Stimulated activated CD8-positive, alpha-beta memory T cell treated with anti-CD3 and anti-CD28 coated beads, Interleukin-7, amount 100 ng/mL, for 24 hours (primary cell): ENCODE data around the gene XCL1.
"Not testable (repeated sequence)": the region's sequence is repeated elsewhere in the genome, so short reads cannot be mapped to it uniquely, and the experiment has no call there.

Source experiments
- DNase-seq: peaks from one replicate; pipeline ENCODE4 v3.0.0-alpha.2; 2020; ENCODE audit warnings: low read depth

The XCL1 gene

DNA sequence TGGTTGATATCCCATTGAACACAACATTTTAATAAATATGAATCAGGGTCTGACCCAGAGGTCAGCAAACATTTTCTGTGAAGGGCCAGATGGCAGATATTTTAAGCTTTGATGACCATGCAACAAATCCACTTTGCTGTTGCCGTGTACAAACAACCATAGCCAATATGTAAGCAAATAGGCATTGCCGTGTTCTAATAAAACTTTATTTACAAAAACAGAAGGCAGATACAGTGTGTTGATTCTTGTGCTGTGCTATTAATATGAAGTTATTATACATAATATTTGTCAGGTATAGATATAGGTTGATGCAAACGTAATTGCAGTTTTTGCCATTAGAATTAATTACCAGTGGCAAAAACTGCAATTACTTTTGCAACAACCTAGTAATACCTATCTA lies 8.8 kb upstream of the XCL1 start:
- no peak for DNase-seq

DNA sequence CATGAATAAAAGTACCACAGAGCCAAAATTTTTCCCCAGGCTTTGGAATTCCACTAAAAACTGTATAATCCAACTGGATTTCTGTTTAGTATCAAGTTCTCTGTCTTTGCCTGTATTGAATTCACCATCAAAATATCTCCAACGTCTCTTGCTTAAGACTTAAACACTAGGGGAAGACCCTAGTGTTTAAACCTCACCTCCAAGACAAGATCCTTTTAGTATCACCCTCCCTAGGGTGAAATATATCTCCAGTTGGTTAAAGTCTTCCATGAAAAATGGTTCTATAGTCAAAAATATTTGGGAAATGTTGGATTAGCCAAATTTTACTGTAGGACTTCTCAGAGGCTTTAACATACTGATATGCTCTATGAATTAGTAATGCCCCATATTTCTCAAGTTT lies 8.1 kb upstream of the XCL1 start:
- no peak for DNase-seq

DNA sequence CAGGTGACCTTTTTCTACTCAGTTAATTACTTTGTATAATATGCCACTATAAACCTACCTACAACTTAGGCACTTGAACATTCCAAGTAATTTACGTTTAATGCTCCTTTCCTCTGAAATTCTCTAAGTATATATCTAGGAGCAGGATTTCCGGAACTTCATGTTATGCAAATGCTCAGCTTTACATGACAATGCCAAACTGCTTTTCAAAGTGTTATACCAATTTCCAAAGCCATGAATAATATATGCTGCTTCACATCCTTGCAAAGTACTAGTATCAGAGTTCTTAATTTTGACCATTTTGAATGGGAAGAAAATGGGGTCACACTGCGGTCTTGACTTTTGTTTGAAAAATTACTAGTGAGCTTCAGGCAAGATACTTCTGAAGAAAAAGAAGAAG lies 5.8 kb upstream of the XCL1 start:
- no peak for DNase-seq

DNA sequence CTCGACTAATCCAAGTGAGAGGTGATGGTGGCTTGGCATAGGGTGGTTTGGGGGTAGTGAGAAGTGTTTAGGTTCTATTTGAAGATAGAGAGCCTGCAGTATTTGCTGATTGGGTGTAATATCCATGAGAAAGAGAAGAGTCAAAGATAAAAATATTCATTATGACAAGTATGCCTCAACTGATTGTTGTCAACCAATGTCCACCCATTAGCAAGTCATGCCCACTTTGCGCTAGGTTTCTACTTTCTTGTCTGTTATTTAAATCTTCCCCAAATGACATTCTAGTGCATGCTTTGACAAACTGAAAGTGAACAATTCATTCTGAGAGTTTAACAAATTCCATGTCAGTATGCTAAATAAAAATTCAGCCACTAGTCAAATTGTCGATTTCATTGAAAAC lies 3.8 kb upstream of the XCL1 start:
- DNase-seq, result no peak

DNA sequence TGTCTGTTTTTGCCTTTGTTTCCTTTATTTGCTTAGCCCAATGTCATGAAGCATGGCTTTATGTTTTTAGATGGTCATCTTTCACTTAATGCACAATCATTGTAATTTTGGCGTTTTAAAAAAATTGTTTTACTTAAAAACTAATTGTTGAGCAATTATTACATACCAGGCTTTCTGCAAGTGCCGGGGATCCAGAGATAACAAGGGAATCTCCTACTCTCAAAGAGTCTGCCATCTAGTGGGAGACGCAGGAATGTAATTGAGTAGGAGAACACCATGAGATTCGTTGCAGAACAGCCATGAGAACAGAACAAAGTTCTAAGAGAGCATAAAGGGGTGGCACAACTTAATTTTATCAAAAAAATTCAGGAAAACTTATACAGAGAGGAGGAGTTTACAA lies 2.2 kb upstream of the XCL1 start:
- DNase-seq, result not testable (repeated sequence)

DNA sequence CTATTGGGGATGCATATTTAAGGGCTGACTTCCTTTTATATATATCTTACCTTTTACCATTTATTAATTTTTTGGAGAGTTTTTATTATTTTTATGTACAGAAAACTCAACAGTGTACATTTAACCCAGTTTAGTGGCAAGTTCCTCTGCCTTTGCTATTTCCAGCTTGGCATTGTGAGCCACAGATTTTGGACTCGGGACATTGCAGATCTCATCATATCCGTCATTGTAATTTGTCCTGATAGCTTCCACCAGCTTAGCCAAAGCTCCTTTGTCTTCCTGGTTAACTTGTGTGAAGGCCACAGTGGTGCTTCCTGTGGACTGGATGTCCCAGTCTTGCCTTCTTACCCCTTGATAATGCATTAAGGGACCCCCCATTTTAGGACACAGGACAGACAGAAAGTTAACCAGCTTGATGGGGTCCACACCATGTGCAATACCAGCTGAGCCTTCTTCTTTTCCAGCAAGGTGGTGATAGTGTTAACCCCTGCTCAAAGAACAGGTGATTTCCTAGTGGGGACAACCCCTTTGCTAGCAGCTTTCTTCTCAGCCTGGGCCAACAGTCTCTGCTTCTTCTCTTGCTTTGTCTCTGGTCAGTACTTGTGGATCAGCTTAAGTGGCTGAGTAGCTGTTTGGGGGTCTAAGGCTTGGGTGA lies 2.3 kb downstream of the XCL1 start:
- not testable (repeated sequence) for DNase-seq

DNA sequence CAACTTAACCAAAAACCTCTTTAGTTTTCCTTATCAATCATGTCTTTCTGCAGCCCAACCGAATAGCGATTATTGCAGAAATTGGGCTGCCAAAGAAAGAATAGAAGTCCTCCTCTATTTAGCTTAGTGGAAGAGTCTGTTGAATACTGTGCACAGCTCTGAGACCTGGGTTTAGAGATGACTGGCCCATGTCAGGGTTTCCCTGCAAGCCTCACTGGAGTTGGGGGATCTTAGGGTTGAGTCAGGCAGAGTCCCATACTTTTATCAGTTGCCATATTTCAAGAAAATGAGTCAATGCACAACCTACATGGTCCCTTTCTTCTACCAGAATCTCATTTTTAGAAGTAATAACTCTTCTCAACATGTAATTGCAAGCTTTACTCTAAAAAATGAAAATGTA lies 3.9 kb downstream of the XCL1 start:
- DNase-seq, result not testable (repeated sequence)

DNA sequence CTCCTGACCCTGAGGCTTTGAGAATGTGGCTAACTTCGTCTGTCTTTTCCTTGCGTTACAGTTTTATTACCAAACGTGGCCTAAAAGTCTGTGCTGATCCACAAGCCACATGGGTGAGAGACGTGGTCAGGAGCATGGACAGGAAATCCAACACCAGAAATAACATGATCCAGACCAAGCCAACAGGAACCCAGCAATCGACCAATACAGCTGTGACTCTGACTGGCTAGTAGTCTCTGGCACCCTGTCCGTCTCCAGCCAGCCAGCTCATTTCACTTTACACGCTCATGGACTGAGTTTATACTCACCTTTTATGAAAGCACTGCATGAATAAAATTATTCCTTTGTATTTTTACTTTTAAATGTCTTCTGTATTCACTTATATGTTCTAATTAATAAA lies 4.6 kb downstream of the XCL1 start:
- DNase-seq, result not testable (repeated sequence)

DNA sequence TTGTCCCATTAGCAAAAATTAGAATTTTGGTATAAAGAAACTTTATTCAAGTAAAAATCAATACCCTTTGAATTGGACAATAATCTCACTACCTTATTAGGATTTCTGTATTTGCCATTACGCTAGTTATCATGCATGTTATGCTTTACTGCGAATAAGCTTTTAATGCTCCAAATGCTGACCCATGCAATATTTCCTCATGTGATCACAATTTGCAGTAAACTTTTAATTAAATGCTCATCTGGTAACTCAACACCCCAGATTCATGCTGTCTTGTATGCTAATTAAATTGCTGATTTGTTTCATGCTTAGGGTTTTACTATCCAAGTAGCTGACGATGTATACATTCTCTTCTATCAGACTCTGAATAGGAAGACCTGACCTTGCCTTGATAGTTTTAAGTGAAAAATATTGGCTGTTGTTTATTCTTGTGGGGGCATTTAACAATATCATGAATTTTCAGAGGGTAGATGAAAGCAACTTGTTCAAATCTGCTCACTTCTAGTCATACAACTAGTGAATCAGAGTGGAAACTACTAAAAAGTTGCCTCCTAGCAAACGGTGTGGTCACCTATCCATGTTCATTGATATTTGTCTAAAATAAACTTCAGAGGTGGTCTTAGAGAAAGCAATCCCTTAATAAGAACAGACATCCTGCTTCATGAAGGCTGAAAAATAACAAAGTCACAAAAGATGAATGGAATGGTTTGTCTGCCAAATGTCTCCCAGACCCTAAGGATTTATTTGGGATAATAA lies 5.6 kb downstream of the XCL1 start:
- DNase-seq, result no peak

DNA sequence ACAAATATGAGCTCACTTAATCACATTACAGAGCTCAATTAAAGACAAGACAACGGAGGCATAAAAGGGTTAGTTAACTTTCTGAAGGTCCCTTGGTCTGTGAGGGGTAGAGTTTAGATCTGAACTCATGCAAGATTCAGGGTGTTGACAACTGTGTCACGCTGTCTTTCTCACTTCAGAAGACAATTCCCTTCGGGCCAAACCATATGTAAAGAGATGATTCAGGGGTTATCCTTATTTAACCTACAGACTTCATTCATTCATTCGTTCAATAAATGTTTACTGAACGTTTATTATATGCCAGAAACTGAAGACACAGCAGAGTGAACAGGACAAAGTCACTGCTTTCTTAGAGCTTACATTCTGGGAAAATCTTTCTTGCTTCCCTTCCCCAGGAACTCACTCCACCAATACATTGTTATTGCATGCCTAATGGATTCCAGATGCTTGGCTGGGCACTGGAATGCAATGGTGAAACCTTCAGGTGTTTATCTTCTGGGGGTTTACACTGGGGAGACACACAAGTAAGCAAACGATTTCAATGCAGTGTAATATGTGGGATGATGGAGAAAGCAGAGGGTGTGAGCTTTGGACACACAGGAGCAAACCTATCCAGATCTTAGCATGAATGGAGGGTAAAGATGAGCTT lies 6.4 kb downstream of the XCL1 start:
- DNase-seq, result no peak

DNA sequence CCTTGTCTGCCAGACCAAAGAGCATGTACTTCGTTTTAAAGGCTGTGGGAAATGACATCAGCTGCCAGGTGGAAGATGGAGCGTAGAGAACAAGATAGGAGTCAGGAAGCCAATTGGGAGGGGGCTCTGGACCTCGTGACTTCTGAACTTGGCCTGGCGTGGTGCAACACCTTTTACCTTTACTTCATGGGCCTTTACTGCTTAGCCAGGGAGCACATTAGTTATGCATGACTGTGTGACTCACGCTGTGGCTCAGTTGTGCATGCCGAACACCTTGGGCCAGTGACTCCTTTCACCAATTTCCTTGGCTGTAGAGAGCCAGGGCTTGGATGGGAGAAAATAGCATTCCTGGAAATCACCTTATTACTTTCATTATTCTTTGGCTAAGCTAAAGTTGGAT lies 7.2 kb downstream of the XCL1 start:
- DNase-seq, result no peak

DNA sequence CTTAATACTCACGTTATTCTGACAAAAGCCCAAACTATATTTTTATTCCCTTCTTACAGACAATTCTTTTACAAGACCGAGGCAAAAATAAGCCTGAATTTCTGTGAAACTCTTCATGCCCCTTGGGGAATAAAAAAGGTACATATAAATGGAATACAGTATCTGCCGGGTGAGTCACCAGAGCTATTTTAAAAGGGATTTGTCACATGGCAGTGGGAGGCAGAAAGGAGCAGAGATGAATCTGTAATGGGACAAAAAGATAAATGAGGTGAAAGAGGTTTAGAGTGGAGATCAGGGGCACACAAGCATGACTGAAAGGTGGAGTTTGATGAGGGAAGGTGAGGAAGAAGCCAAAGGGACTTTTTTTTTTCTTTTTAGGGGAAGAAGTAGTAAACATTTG lies 8.8 kb downstream of the XCL1 start:
- no peak for DNase-seq

DNA sequence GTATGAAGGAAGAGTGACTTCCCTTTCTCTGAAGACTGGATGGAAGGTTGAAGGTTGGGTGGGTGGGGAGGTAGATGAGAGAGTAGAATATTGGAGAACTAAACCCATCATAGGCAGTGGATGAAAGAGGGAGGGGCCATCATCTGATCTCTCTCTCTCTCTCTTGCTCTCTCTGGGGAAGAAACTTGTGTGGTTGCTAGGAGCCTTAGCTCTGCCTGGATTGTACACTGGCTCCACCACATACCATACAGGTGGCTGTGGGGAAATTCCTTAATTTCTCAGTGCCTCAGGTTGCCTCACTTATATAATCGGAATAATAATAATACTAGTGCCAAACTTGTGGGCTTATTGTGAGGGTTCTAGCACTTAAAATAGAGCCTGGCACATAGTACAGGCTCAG lies 9.5 kb downstream of the XCL1 start:
- no peak for DNase-seq

DNA sequence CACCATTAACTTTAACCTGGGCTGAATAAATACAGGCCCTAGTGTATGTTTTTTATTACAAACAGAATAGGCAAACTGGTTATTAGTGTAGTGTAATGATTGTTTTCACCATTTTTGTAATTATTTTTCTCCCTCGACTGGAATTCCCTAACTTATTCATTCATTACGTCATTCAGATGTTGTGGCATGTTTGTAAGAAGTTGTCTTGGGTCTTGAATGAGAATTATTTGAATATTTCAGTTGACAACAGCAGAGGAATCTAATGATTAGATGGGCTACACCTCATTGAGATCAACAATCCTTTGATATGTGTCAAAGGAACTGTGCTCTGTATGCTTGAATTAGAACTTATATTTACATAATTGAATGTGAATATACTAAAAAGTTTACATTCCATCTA lies 12.8 kb downstream of the XCL1 start:
- DNase-seq, result no peak

DNA sequence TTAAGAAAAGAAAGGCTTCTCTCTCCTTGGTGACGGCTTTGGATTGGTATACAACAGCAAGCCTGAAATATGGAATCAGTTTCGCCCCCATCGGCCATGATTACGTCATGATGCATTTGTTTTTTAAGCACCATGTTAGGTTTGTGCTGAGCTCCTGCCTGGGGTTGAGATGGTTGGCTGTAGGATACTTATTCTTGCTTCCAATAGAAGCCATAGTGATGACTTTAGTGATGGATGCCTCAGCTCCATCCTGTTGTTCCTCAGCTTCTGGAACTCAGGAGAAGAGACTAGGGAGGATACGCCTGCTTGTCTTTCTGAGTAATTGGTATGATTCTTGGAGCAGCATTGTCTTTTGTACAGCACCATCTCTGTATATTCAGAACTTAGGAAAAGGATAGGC lies 14.7 kb downstream of the XCL1 start:
- no peak for DNase-seq

DNA sequence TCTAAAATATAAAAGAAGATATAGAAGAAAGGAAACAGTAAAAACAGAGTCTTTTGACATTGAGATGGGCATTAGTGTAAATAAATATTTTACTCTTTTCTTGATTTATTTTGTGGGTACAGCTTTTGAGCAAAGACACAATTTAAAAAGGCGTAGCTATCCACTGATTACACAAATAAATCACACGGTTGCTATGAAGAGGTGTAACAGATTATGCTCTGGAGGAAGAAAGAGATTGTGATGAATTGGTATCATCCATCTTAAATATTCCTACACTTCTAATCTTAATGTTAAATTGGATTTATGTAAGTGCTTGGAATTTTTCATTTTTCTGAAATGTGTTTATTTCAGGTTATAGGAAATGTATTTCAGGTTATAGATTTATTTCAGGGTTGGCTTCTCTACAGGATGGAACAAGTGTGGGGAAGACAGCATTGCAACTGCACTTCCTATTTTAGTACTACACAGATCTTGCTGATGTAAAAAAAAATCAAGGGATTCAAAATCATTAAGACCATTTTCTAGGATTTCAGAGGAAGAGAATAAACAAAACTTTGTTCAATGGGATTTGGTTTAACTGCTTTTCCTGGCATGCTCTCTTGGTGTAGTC lies 15.3 kb downstream of the XCL1 start:
- DNase-seq, result no peak

DNA sequence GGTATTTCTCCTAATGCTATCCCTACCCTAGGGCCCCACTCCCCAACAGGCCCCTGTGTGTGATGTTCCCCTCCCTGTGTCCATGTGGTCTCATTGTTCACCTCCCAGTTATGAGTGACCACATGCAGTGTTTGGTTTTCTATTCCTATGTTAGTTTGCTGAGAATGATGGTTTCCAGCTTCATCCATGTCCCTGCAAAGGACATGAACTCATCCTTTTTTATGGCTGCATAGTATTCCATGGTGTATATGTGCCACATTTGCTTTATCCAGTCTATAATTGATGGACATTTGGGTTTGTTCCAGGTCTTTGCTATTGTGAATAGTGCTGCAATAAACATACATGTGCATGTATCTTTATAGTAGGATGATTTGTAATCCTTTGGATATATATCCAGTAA lies 19.0 kb downstream of the XCL1 start:
- DNase-seq, result not testable (repeated sequence)

DNA sequence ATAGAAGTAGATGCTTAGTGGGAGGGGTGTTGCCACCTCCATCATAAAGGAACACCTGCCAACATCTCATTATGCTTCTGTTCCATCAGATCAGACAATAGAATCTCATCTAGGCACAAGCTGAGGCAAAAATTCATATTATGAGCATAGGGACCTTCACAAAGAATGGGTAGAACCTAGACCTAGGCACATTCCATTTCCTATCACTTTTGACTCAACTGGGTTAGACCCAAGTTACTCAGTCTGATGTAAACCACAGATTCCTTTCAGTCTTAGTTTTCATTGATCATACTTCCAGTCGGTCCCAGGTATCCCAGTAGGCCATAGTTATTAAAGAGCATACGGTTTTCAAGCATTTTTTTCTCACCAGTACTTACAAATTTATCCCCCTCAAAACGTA lies 21.7 kb downstream of the XCL1 start:
- DNase-seq, result no peak

DNA sequence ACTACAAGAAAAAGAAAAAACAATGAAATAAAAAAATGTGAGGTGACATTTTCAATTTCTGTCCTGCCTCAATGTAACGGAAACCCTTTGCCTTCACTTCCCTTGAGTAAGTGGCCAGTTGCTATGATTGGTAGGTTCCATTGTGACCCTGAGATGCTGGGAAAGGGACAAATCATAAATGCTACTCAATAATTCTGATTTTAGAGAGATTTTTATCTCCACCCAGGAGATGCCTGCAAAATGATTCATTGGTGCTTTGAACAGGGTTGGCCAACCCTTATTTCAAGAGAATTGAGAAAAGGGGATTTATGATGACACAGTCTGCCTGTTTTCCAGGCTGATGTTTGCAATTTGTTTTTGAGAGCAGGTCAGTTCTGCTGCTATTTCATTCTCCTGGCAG lies 22.5 kb downstream of the XCL1 start:
- no peak for DNase-seq

DNA sequence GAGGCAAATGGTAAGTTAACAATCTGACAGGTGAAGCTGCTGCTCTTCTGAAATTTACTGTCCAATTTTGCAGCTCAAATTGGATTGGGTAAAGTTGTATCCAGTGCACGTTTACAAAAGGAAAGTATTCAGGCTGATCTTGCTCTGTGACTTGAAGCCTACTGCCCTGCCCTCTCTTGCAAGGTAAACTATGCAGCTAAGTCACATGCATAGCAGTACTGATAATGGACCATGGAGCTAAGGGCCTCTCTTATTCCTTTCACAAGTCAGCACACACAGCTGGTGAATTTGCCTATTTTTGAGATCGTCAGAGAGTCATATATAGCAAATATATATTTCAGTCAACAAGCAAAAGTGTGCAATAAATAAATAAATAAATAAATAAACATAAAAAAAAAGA lies 23.2 kb downstream of the XCL1 start:
- DNase-seq, result no peak

DNA sequence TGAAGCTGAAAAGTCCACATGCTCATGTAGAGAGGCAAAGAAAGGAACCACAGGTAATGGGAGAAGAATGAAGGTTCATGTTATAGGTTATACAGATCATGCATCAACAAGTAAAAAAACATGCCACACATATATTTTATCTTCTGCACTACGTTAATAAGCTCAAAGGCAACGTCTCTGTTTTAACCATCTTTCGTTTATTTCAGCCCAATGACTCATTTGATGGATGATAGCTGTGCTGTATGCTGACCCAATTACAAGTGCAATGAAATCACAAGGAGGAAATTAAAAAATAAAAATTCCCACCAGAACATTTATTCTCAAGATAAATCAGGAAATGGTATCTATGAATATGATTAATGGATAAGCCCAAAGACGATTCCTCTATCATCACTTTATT lies 24.6 kb downstream of the XCL1 start:
- DNase-seq, result no peak

DNA sequence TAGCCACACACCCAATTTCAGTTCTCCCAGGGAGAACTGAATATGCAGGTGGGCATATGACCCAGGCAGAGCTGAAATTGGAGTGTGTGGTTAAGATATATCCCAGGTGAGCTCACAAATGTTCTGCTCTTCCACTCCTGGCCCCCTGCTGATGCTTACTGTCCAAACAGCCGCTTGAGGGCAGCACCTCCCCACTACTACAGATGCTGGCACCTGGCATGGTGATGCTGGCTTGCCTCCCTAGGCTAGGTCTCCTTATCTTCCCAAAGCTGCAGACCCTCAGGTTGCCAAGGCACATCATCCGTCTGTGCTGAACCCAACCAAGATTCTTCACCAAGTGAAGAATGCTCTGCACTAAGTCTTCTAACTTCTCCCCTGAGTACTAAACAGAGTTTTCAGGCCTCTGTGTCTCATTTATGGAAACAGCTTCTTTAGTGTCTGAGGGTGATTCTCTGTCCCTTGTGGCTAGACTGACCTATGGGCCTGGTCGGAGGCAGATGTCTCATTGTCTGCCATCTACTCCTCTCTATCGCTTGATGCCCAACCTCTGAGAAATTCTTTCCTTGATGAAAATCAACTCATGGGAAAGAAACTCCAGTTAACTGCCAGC lies 27.2 kb downstream of the XCL1 start:
- DNase-seq, result peak; percentile 40

DNA sequence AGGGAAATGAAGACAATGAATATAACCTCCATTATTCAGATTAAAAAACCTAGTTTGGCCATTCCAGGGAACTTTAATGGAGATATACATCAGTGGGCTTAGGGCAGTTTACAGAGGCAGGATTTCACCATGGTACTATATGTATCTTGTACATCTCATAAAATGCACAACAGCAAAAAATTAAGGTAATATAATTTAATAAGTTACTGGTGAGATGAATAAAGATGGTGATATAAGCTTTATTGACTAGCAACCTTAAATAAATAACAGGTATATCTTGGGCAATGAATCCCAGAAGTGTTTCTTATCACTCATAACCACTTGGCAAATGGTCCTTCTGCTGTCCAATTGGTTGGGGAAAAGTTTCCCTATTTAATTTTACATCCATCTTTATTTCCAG lies 29.0 kb downstream of the XCL1 start:
- no peak for DNase-seq
